Lung (tissue), 12 donors: ENCODE measurements around the gene NDST3. TPM values are rescaled to one million over a fixed set of nuclear protein-coding genes. Genes with fewer than 3 reads are reported as not detected.

ENCODE experiments used
- ATAC-seq: fragments of 200-7000 bp; cut with Tn5 transposase; one replicate; pipeline ENCODE4 v1.9.1; 2020; ENCODE audit warnings: moderate number of reproducible peaks; ENCODE audit not compliant: insufficient read depth, low FRiP score
- DNase-seq, 3 donors: peaks; one replicate each; pipeline ENCODE4 v3.0.0-alpha.2; 2013 to 2017
- H3K27ac ChIP-seq, 2 donors: one replicate each; pipeline ENCODE4 v1.5.1; 2013; ENCODE audit warnings: mild to moderate bottlenecking in 2 of 2, moderate library complexity in 2 of 2, control low read depth in 1 of 2, inconsistent platforms in 1 of 2, low read depth in 1 of 2, low read length in 1 of 2
- H3K27me3 ChIP-seq, 3 donors: one replicate each; pipeline ENCODE4 v1.5.1; 2013; ENCODE audit warnings: low read length in 2 of 3; ENCODE audit not compliant: control insufficient read depth in 3 of 3, insufficient read depth in 3 of 3
- H3K36me3 ChIP-seq, 4 donors: one replicate each; pipeline ENCODE4 v1.5.1; 2013; ENCODE audit warnings: low read length in 4 of 4, mild to moderate bottlenecking in 1 of 4, moderate library complexity in 1 of 4; ENCODE audit not compliant: control insufficient read depth in 4 of 4, insufficient read depth in 4 of 4
- H3K4me1 ChIP-seq, 5 donors: one replicate each; pipeline ENCODE4 v1.5.1; 2013; ENCODE audit warnings: low read length in 5 of 5, mild to moderate bottlenecking in 2 of 5, moderate library complexity in 1 of 5; ENCODE audit not compliant: control insufficient read depth in 5 of 5, insufficient read depth in 5 of 5
- H3K4me3 ChIP-seq: one replicate; pipeline ENCODE4 v1.5.1; 2013; ENCODE audit warnings: mild to moderate bottlenecking, control low read depth, moderate library complexity
- H3K9ac ChIP-seq, 2 donors: one replicate each; pipeline ENCODE4 v1.5.1; 2013; ENCODE audit warnings: low read length in 2 of 2, control low read depth in 1 of 2; ENCODE audit not compliant: insufficient read depth in 1 of 2
- H3K9me3 ChIP-seq, 4 donors: one replicate each; pipeline ENCODE4 v1.5.1; 2013; ENCODE audit warnings: low read length in 3 of 4, mild to moderate bottlenecking in 1 of 4, moderate library complexity in 1 of 4; ENCODE audit not compliant: control insufficient read depth in 4 of 4, insufficient read depth in 3 of 4
- WGBS, 2 donors: extraction: QIAGEN DNeasy Blood & Tissue Kit; methylation state at CpG; one replicate each; pipeline ENCODE4 v1.1.7; 2013; 5-methylcytosine and 5-hydroxymethylcytosine counted together
- polyA plus RNA-seq, 2 donors: library from polyadenylated mRNA; stranded (reverse); fragments of 200-250 nt; gene quantifications; one replicate each; pipeline ENCODE4 v1.2.1, GENCODE V29; 2013
- total RNA-seq, 2 donors: library from RNA; depleted of rRNA in 1 of 2; stranded (reverse); fragments of >200 nt in 1 of 2; gene quantifications; one replicate each; pipeline ENCODE4 v1.2.1, GENCODE V29; 2014 to 2021
- TF ChIP-seq, protein P1 (sequence below): IDR thresholded peaks from 2 replicates; pipeline ENCODE4 v1.5.1; 2012; ENCODE audit warnings: mild to moderate bottlenecking; ENCODE audit errors: control extremely low read depth, extremely low read depth
- donor health status: control.
- donor health status: control.
- donor health status: Bipolar disorder and iron deficiency.
- donor health status: healthy.
- donor health status: DM: yes; HTN: yes; CAD: no.

The NDST3 gene
- total and polyA plus RNA-seq, 4 donors, result 0.02 to 0.74 (median 0.02) TPM; not detected in 1

GRCh38 chr4:118081434-118081833 is 47.1 kb downstream of the NDST3 start:
- H3K36me3 ChIP-seq, result no peaks in the 10 kb centered on the region
- H3K9ac ChIP-seq, result no peak overlapping the region
- DNase-seq, result no peak
- ATAC-seq, result no peak
- TF ChIP-seq, protein P1, sequence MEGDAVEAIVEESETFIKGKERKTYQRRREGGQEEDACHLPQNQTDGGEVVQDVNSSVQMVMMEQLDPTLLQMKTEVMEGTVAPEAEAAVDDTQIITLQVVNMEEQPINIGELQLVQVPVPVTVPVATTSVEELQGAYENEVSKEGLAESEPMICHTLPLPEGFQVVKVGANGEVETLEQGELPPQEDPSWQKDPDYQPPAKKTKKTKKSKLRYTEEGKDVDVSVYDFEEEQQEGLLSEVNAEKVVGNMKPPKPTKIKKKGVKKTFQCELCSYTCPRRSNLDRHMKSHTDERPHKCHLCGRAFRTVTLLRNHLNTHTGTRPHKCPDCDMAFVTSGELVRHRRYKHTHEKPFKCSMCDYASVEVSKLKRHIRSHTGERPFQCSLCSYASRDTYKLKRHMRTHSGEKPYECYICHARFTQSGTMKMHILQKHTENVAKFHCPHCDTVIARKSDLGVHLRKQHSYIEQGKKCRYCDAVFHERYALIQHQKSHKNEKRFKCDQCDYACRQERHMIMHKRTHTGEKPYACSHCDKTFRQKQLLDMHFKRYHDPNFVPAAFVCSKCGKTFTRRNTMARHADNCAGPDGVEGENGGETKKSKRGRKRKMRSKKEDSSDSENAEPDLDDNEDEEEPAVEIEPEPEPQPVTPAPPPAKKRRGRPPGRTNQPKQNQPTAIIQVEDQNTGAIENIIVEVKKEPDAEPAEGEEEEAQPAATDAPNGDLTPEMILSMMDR, result no peak
- H3K4me1 ChIP-seq, result no peaks in the 10 kb centered on the region
- peaks cover 0 to 4% (median 1%) of the 10 kb centered on the region in 4 donors for H3K9me3 ChIP-seq
- H3K27me3 ChIP-seq, result no peaks in the 10 kb centered on the region
- no peak overlapping the region for H3K4me3 ChIP-seq
- no peak overlapping the region for H3K27ac ChIP-seq

GRCh38 chr4:118082182-118082581 is 47.9 kb downstream of the NDST3 start:
- no peak overlapping the region for H3K27ac ChIP-seq
- no peaks in the 10 kb centered on the region for H3K9me3 ChIP-seq
- no peak for ATAC-seq
- WGBS, 2 donors, result 71 to 86% methylated on average over 1 of the region's 1 CpG
- H3K27me3 ChIP-seq, result no peaks in the 10 kb centered on the region
- no peaks in the 10 kb centered on the region for H3K36me3 ChIP-seq
- TF ChIP-seq, protein P1, result no peak
- peak in 1 of 3 donors; percentile 4 for DNase-seq
- no peaks in the 10 kb centered on the region for H3K4me1 ChIP-seq
- H3K9ac ChIP-seq, result no peak overlapping the region
- no peak overlapping the region for H3K4me3 ChIP-seq

DNA sequence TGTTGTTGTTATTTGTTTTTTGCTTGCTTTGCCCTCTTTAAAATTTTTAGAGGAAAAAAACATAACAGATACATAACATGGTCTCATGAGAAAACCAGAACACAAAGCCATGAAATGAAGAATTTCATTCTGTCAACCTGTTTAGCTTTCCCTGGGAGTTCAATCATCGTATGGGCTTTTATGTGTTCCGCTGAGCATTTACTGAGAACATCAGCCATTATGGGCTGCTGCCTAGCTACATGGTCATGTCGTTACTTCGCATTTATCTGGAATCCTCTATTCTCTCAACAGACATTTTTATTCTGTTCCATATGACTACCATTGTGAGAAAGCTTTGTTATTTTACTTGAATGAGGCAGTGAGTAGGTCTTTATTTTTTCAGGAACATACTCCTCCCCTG is 51.4 kb downstream of the NDST3 start:
- Histone ChIP-seq H3K4me1 (no peaks in the 10 kb centered on the region), H3K27me3 (no peaks in the 10 kb centered on the region), H3K9me3 (no peaks in the 10 kb centered on the region), H3K9ac (no peak overlapping the region), H3K4me3 (no peak overlapping the region), H3K27ac (no peak overlapping the region), H3K36me3 (no peaks in the 10 kb centered on the region)
- ATAC-seq (no peak), DNase-seq (no peak)
- WGBS, 2 donors, result 93 to 97% methylated on average over 4 of the region's 4 CpGs
- TF ChIP-seq, protein P1, result no peak

GRCh38 chr4:118086344-118086743 is 52.1 kb downstream of the NDST3 start:
- H3K4me1 ChIP-seq, result no peaks in the 10 kb centered on the region
- 79 to 82% methylated on average over 3 of the region's 3 CpGs for WGBS, 2 donors
- H3K4me3 ChIP-seq, result no peak overlapping the region
- no peaks in the 10 kb centered on the region for H3K27me3 ChIP-seq
- H3K9ac ChIP-seq, result no peak overlapping the region
- ATAC-seq (no peak), DNase-seq (no peak)
- no peaks in the 10 kb centered on the region for H3K9me3 ChIP-seq
- no peaks in the 10 kb centered on the region for H3K36me3 ChIP-seq
- no peak overlapping the region for H3K27ac ChIP-seq
- TF ChIP-seq, protein P1, result no peak
